Fibroblast of skin of abdomen (primary cell): ENCODE results near the gene MIA2.
"Not testable (repeated sequence)": the region's sequence is repeated elsewhere in the genome, so short reads cannot be mapped to it uniquely, and the experiment has no call there.

Experiments used
- DNase-seq: peaks from one replicate; pipeline ENCODE4 v3.0.0-alpha.2; 2013

The MIA2 gene

GRCh38 chr14:39230416-39231035, 3.2 kb upstream of the MIA2 start:
- DNase-seq: peak; percentile 39

- DNase-seq: peak; percentile 55
Measured at GRCh38 chr14:39231751-39232553, 1.8 kb upstream of the MIA2 start.

GRCh38 chr14:39232554-39233415, 930 bp upstream of the MIA2 start:
- peak; percentile 77 for DNase-seq

- DNase-seq: not testable (repeated sequence)
Measured at GRCh38 chr14:39234986-39235385, 1.3 kb downstream of the MIA2 start.

GRCh38 chr14:39235466-39235865, 1.8 kb downstream of the MIA2 start:
- not testable (repeated sequence) for DNase-seq

- DNase-seq: no peak
Measured at GRCh38 chr14:39240769-39241168, 7.1 kb downstream of the MIA2 start.

GRCh38 chr14:39241637-39242036, 7.9 kb downstream of the MIA2 start:
- no peak for DNase-seq

GRCh38 chr14:39243831-39244230, 10.1 kb downstream of the MIA2 start:
- DNase-seq: no peak

GRCh38 chr14:39246618-39247017, 12.9 kb downstream of the MIA2 start:
- no peak for DNase-seq

- peak; percentile 90 for DNase-seq
Measured at GRCh38 chr14:39247256-39247655, 13.5 kb downstream of the MIA2 start.

- DNase-seq: no peak
Measured at GRCh38 chr14:39251547-39251946, 17.8 kb downstream of the MIA2 start.

- not testable (repeated sequence) for DNase-seq
Measured at GRCh38 chr14:39257388-39257787, 23.7 kb downstream of the MIA2 start.

GRCh38 chr14:39258782-39259545, 25.2 kb downstream of the MIA2 start:
- DNase-seq: no peak

- not testable (repeated sequence) for DNase-seq
Measured at GRCh38 chr14:39260161-39260560, 26.4 kb downstream of the MIA2 start.

GRCh38 chr14:39262214-39262613, 28.5 kb downstream of the MIA2 start:
- DNase-seq: not testable (repeated sequence)

GRCh38 chr14:39264057-39264456, 30.3 kb downstream of the MIA2 start:
- DNase-seq: no peak

GRCh38 chr14:39264558-39264957, 30.8 kb downstream of the MIA2 start:
- no peak for DNase-seq

GRCh38 chr14:39265033-39265432, 31.3 kb downstream of the MIA2 start:
- peak; percentile 38 for DNase-seq

GRCh38 chr14:39265806-39266524, 32.2 kb downstream of the MIA2 start:
- peak; percentile 11 for DNase-seq

GRCh38 chr14:39266525-39266870, 32.8 kb downstream of the MIA2 start:
- no peak for DNase-seq

- peak; percentile 87 for DNase-seq
Measured at GRCh38 chr14:39266871-39267607, 33.3 kb downstream of the MIA2 start.
